Measurements from ENCODE around the gene AZIN2. TPM values are rescaled to one million over a fixed set of nuclear protein-coding genes. Genes with fewer than 3 reads are reported as not detected.

AZIN2 gene
- total and polyA plus RNA-seq, 9 of the 15 experiments (the other 6 are each of a cell fraction or from before 2014, with no cell fraction given), result 0.06 to 0.91 (median 0.42) TPM; not detected in 2

DNA sequence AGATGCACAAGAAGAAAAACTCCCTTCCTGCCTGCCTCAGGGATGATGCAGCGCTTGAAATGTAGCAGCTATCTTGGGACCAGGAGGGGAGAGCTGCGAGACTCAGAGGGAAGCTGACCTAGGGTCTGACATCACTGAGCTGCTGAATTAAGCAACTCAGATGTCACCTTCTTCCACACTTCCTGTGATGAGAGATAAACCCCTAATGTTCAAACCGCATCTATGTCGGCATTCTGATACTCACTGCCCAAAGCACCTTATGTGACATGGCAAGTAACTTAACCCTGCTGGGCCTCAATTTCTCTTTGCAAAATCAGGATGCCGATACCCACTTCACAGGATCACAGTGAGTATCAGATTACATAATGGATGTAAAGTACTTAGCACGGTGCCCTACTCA lies 35.1 kb upstream of the AZIN2 start (continued):
- TF ChIP-seq NR2C2 (CRISPR knock-in tag; IDR thresholded peaks at IDR 0.05) (no peak), NR2C2 (tag; IDR thresholded peaks at IDR 0.05) (peak; percentile 63; the same call in 1 of the 2 replicates), CEBPG (CRISPR knock-in tag; IDR thresholded peaks at IDR 0.05) (peak; percentile 88), CEBPG (tag; conservative IDR thresholded peaks at IDR 0.05 in 1 of 2, IDR thresholded peaks at IDR 0.05 in 1 of 2) (peak; percentile 96), SMARCA4 (IDR thresholded peaks at IDR 0.05) (peak; percentile 53; the same call in 1 of the 2 replicates), ESRRA (IDR thresholded peaks at IDR 0.05; ENCODE audit: borderline replicate concordance, low read depth) (peak; percentile 78; the same call in 1 of the 2 replicates), RCOR1 (IDR thresholded peaks at IDR 0.05; ENCODE audit: borderline replicate concordance in 1 of 2, low read depth in 2 of 2, low read length in 2 of 2) (peak in 1 of 2 experiments; percentile 79; a peak in 2 of 4 replicates), KLF16 (IDR thresholded peaks at IDR 0.05) (no peak), CREB1 (IDR thresholded peaks at IDR 0.05) (peak; percentile 68), CREB1 (CRISPR knock-in tag; IDR thresholded peaks at IDR 0.05) (no peak), MEIS2 (IDR thresholded peaks at IDR 0.05; ENCODE audit: partially characterized antibody) (peak; percentile 63), GABPA (tag; conservative IDR thresholded peaks at IDR 0.05; ENCODE audit: low read depth) (peak; percentile 83), NR2C1 (IDR thresholded peaks at IDR 0.05) (no peak), NR2C1 (tag; IDR thresholded peaks at IDR 0.05) (peak; percentile 35), TRIM24 (IDR thresholded peaks at IDR 0.05) (peak; percentile 18 to 52; a peak in 2 of 4 replicates), SPI1 (IDR thresholded peaks at IDR 0.05; ENCODE audit: borderline replicate concordance, low read depth, low read length) (no peak), ZNF384 (IDR thresholded peaks at IDR 0.05; ENCODE audit: low read depth, low read length) (no peak), ARID1B (IDR thresholded peaks at IDR 0.05) (peak; percentile 47; the same call in 1 of the 2 replicates)
- TF ChIP-seq, protein P1, sequence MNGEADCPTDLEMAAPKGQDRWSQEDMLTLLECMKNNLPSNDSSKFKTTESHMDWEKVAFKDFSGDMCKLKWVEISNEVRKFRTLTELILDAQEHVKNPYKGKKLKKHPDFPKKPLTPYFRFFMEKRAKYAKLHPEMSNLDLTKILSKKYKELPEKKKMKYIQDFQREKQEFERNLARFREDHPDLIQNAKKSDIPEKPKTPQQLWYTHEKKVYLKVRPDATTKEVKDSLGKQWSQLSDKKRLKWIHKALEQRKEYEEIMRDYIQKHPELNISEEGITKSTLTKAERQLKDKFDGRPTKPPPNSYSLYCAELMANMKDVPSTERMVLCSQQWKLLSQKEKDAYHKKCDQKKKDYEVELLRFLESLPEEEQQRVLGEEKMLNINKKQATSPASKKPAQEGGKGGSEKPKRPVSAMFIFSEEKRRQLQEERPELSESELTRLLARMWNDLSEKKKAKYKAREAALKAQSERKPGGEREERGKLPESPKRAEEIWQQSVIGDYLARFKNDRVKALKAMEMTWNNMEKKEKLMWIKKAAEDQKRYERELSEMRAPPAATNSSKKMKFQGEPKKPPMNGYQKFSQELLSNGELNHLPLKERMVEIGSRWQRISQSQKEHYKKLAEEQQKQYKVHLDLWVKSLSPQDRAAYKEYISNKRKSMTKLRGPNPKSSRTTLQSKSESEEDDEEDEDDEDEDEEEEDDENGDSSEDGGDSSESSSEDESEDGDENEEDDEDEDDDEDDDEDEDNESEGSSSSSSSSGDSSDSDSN (IDR thresholded peaks at IDR 0.05; ENCODE audit: borderline replicate concordance in 1 of 2, low read depth in 2 of 2, low read length in 2 of 2), result no peak
- TF ChIP-seq, protein P2, sequence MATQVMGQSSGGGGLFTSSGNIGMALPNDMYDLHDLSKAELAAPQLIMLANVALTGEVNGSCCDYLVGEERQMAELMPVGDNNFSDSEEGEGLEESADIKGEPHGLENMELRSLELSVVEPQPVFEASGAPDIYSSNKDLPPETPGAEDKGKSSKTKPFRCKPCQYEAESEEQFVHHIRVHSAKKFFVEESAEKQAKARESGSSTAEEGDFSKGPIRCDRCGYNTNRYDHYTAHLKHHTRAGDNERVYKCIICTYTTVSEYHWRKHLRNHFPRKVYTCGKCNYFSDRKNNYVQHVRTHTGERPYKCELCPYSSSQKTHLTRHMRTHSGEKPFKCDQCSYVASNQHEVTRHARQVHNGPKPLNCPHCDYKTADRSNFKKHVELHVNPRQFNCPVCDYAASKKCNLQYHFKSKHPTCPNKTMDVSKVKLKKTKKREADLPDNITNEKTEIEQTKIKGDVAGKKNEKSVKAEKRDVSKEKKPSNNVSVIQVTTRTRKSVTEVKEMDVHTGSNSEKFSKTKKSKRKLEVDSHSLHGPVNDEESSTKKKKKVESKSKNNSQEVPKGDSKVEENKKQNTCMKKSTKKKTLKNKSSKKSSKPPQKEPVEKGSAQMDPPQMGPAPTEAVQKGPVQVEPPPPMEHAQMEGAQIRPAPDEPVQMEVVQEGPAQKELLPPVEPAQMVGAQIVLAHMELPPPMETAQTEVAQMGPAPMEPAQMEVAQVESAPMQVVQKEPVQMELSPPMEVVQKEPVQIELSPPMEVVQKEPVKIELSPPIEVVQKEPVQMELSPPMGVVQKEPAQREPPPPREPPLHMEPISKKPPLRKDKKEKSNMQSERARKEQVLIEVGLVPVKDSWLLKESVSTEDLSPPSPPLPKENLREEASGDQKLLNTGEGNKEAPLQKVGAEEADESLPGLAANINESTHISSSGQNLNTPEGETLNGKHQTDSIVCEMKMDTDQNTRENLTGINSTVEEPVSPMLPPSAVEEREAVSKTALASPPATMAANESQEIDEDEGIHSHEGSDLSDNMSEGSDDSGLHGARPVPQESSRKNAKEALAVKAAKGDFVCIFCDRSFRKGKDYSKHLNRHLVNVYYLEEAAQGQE (IDR thresholded peaks at IDR 0.05; ENCODE audit: borderline replicate concordance), result no peak
- TF ChIP-seq, protein P2 (CRISPR knock-in tag; IDR thresholded peaks at IDR 0.05; ENCODE audit: low read depth), result no peak

Measured in K562 (cell line).